ENCODE measurements around the gene DACH1.

DACH1 gene

GRCh38 chr13:71624653-71625600 is 242.1 kb downstream of the DACH1 start:
- no peak for DNase-seq (ENCODE audit: low spot score)

GRCh38 chr13:71621174-71622124 is 245.6 kb downstream of the DACH1 start:
- DNase-seq (ENCODE audit: low spot score): no peak

- no peak for DNase-seq (ENCODE audit: low spot score)
These were observed 247.9 kb downstream of the DACH1 start for GRCh38 chr13:71619096-71619495.

GRCh38 chr13:71618159-71618558 is 248.8 kb downstream of the DACH1 start:
- DNase-seq (ENCODE audit: low spot score): no peak

- no peak for DNase-seq (ENCODE audit: low spot score)
These were observed 249.7 kb downstream of the DACH1 start for GRCh38 chr13:71617265-71617664.

GRCh38 chr13:71613066-71613745 is 253.8 kb downstream of the DACH1 start:
- DNase-seq (ENCODE audit: low spot score): no peak

- no peak for DNase-seq (ENCODE audit: low spot score)
These were observed 255.7 kb downstream of the DACH1 start for GRCh38 chr13:71611292-71611691.

GRCh38 chr13:71610876-71611275 is 256.1 kb downstream of the DACH1 start:
- DNase-seq (ENCODE audit: low spot score): no peak

GRCh38 chr13:71609271-71609670 is 257.7 kb downstream of the DACH1 start:
- DNase-seq (ENCODE audit: low spot score): no peak

GRCh38 chr13:71607575-71607974 is 259.4 kb downstream of the DACH1 start:
- DNase-seq (ENCODE audit: low spot score): no peak

GRCh38 chr13:71606818-71607217 is 260.2 kb downstream of the DACH1 start:
- no peak for DNase-seq (ENCODE audit: low spot score)

- DNase-seq (ENCODE audit: low spot score): no peak
These were observed 261.3 kb downstream of the DACH1 start for GRCh38 chr13:71605744-71606143.

- no peak for DNase-seq (ENCODE audit: low spot score)
These were observed 263.7 kb downstream of the DACH1 start for GRCh38 chr13:71603255-71603654.

GRCh38 chr13:71602344-71602743 is 264.7 kb downstream of the DACH1 start:
- DNase-seq (ENCODE audit: low spot score): no peak

- no peak for DNase-seq (ENCODE audit: low spot score)
These were observed 269.9 kb downstream of the DACH1 start for GRCh38 chr13:71597150-71597549.

- no peak for DNase-seq (ENCODE audit: low spot score)
These were observed 270.9 kb downstream of the DACH1 start for GRCh38 chr13:71596116-71596515.

- DNase-seq (ENCODE audit: low spot score): no peak
These were observed 273.4 kb downstream of the DACH1 start for GRCh38 chr13:71593566-71593965.

GRCh38 chr13:71591374-71591773 is 275.6 kb downstream of the DACH1 start:
- DNase-seq (ENCODE audit: low spot score): no peak

- DNase-seq (ENCODE audit: low spot score): no peak
These were observed 276.3 kb downstream of the DACH1 start for GRCh38 chr13:71590654-71591148.

GRCh38 chr13:71589032-71589431 is 278.0 kb downstream of the DACH1 start:
- DNase-seq (ENCODE audit: low spot score): no peak

GRCh38 chr13:71587817-71588216 is 279.2 kb downstream of the DACH1 start:
- DNase-seq (ENCODE audit: low spot score): no peak

GRCh38 chr13:71587193-71587592 is 279.8 kb downstream of the DACH1 start:
- no peak for DNase-seq (ENCODE audit: low spot score)

All from AG08396 (cell line).